AG20443 (cell line): Measurements from ENCODE around the gene MYBPC3.
A peak's percentile ranks its signal among the peaks of the same experiment; 100 is the strongest.

Experiments used
- DNase-seq: peaks from one replicate; pipeline ENCODE4 v3.0.0; 2012; ENCODE audit warnings: low spot score, mixed read lengths

Gene MYBPC3

GRCh38 chr11:47384498-47384897 lies 32.0 kb upstream of the MYBPC3 start:
- DNase-seq: no peak

- no peak for DNase-seq
These were observed 30.6 kb upstream of the MYBPC3 start for GRCh38 chr11:47383071-47383470.

GRCh38 chr11:47380078-47380477 lies 27.6 kb upstream of the MYBPC3 start:
- DNase-seq: no peak

GRCh38 chr11:47379317-47379716 lies 26.8 kb upstream of the MYBPC3 start:
- DNase-seq: no peak

- DNase-seq: no peak
These were observed 26.3 kb upstream of the MYBPC3 start for GRCh38 chr11:47378836-47379170.

- no peak for DNase-seq
These were observed 25.7 kb upstream of the MYBPC3 start, which contains the start of gene SPI1 for GRCh38 chr11:47378010-47378835. Gene SPI1, minus strand, starts transcription at chr11:47378547. Its CDS starts 194 bp downstream, at chr11:47378353.

- no peak for DNase-seq
These were observed 25.1 kb upstream of the MYBPC3 start for GRCh38 chr11:47377571-47378009.

- DNase-seq: peak; percentile 45
These were observed 24.2 kb upstream of the MYBPC3 start for GRCh38 chr11:47376525-47377371.

GRCh38 chr11:47376107-47376524 lies 23.6 kb upstream of the MYBPC3 start:
- DNase-seq: no peak

GRCh38 chr11:47375546-47376085 lies 23.1 kb upstream of the MYBPC3 start:
- no peak for DNase-seq

GRCh38 chr11:47375020-47375419 lies 22.5 kb upstream of the MYBPC3 start:
- no peak for DNase-seq

GRCh38 chr11:47374720-47375019 lies 22.2 kb upstream of the MYBPC3 start:
- no peak for DNase-seq

GRCh38 chr11:47373876-47374719 lies 21.6 kb upstream of the MYBPC3 start:
- DNase-seq: peak; percentile 93

- no peak for DNase-seq
These were observed 19.9 kb upstream of the MYBPC3 start for GRCh38 chr11:47372422-47372821.

GRCh38 chr11:47369676-47370075 lies 17.2 kb upstream of the MYBPC3 start:
- no peak for DNase-seq

- no peak for DNase-seq
These were observed 13.6 kb upstream of the MYBPC3 start for GRCh38 chr11:47366020-47366490.

- no peak for DNase-seq
These were observed 8.9 kb upstream of the MYBPC3 start for GRCh38 chr11:47361419-47361818.

GRCh38 chr11:47360341-47360740 lies 7.8 kb upstream of the MYBPC3 start:
- no peak for DNase-seq

GRCh38 chr11:47359586-47359985 lies 7.1 kb upstream of the MYBPC3 start:
- DNase-seq: no peak

GRCh38 chr11:47359162-47359561 lies 6.7 kb upstream of the MYBPC3 start:
- no peak for DNase-seq

GRCh38 chr11:47358731-47359051 lies 6.2 kb upstream of the MYBPC3 start:
- DNase-seq: no peak
